Measurements from ENCODE around the gene GPC5.

- TF ChIP-seq YY1 (IDR thresholded peaks at IDR 0.05; ENCODE audit: low read depth, low read length) (no peak), MAFK (IDR thresholded peaks at IDR 0.05; ENCODE audit: low read depth, low read length) (no peak), EP300 (IDR thresholded peaks at IDR 0.05; ENCODE audit: borderline replicate concordance in 1 of 2, low read depth in 2 of 2, low read length in 2 of 2) (no peak), CTCF (IDR thresholded peaks at IDR 0.05; ENCODE audit: control extremely low read depth in 1 of 3, insufficient read depth in 1 of 3, low read depth in 1 of 3, low read length in 3 of 3) (no peak), POLR2A (IDR thresholded peaks at IDR 0.05; ENCODE audit: control extremely low read depth in 1 of 2, low read depth in 2 of 2, low read length in 2 of 2) (no peak), SAP30 (IDR thresholded peaks at IDR 0.05; ENCODE audit: insufficient read depth, insufficient replicate concordance, low read length) (no peak), HDAC2 (IDR thresholded peaks at IDR 0.05; ENCODE audit: borderline replicate concordance in 1 of 2, low read depth in 2 of 2, low read length in 2 of 2) (no peak), EZH2 (IDR thresholded peaks at IDR 0.05; ENCODE audit: low read depth, low read length, severe bottlenecking) (no peak), KDM1A (IDR thresholded peaks at IDR 0.05; ENCODE audit: borderline replicate concordance, low read length) (no peak), NANOG (IDR thresholded peaks at IDR 0.05; ENCODE audit: insufficient read depth, low read depth, low read length, poor library complexity, severe bottlenecking) (no peak), FOSL1 (IDR thresholded peaks at IDR 0.05; ENCODE audit: insufficient read depth, low read depth, low read length) (no peak)
These were observed 505.6 kb downstream of the GPC5 start for GRCh38 chr13:91904005-91904404.

Data from H1 (cell line).